Neural cell (in vitro differentiated cells): Measurements from ENCODE around the gene GLDC. TPM values are rescaled to one million over a fixed set of nuclear protein-coding genes. Genes with fewer than 3 reads are reported as not detected.

ENCODE experiments used
- H2AFZ ChIP-seq: fragments of 200-600, 300-800 bp; sonication (generic), shearing (Covaris generic); 2 replicates; pipeline ENCODE4 v1.6.0; 2014; ENCODE audit warnings: low read depth, mild to moderate bottlenecking, antibody characterized with exemption, low read length, moderate library complexity
- H3F3A ChIP-seq: fragments of 200-600 bp; shearing (Covaris generic); 2 replicates; pipeline ENCODE4 v1.6.1; 2016; ENCODE audit warnings: mild to moderate bottlenecking, moderate library complexity, mixed read lengths, antibody characterized with exemption, low read length; ENCODE audit not compliant: insufficient read depth, poor library complexity, severe bottlenecking
- H3K27ac ChIP-seq: fragments of 200-600, 300-800 bp; sonication (generic), shearing (Covaris generic); 2 replicates; pipeline ENCODE4 v1.5.1; 2014; ENCODE audit warnings: mild to moderate bottlenecking, low read length, moderate library complexity
- H3K27me3 ChIP-seq: fragments of 300-800, 200-600 bp; sonication (generic), shearing (Covaris generic); 2 replicates; pipeline ENCODE4 v1.6.0; 2014; ENCODE audit warnings: mild to moderate bottlenecking, low read depth, low read length, moderate library complexity; ENCODE audit not compliant: insufficient read depth
- H3K36me3 ChIP-seq: fragments of 300-800, 200-600 bp; sonication (generic), shearing (Covaris generic); 2 replicates; pipeline ENCODE4 v1.5.1; 2014; ENCODE audit warnings: mild to moderate bottlenecking, antibody characterized with exemption, low read length, moderate library complexity; ENCODE audit not compliant: insufficient read depth
- H3K4me2 ChIP-seq: fragments of 300-800, 200-600 bp; sonication (generic), shearing (Covaris generic); 2 replicates; pipeline ENCODE4 v1.6.0; 2014; ENCODE audit warnings: mild to moderate bottlenecking, low read length
- H3K4me3 ChIP-seq: fragments of 300-800, 200-600 bp; sonication (generic), shearing (Covaris generic); 2 replicates; pipeline ENCODE4 v1.5.1; 2014; ENCODE audit warnings: mild to moderate bottlenecking, low read length, moderate library complexity
- H3K79me2 ChIP-seq: fragments of 200-600 bp; shearing (Covaris generic); replicated peaks from 2 replicates; pipeline ENCODE4 v1.6.0; 2014; ENCODE audit warnings: mild to moderate bottlenecking, low read length, moderate library complexity; ENCODE audit not compliant: insufficient read depth
- H3K9ac ChIP-seq: fragments of 300-800, 200-600 bp; sonication (generic), shearing (Covaris generic); 2 replicates; pipeline ENCODE4 v1.6.1; 2016; ENCODE audit warnings: mild to moderate bottlenecking, low read length, mixed read lengths
- H3K9me2 ChIP-seq: fragments of 200-600 bp; shearing (Covaris generic); 2 replicates; pipeline ENCODE4 v1.6.1; 2016; ENCODE audit warnings: mild to moderate bottlenecking, low read length, mixed read lengths; ENCODE audit not compliant: insufficient read depth
- H3K9me3 ChIP-seq: fragments of 200-600, 300-800 bp; sonication (generic), shearing (Covaris generic); 2 replicates; pipeline ENCODE4 v1.6.1; 2016; ENCODE audit warnings: mild to moderate bottlenecking, mixed run types, low read length, moderate library complexity, mixed read lengths
- H4K20me1 ChIP-seq: fragments of 200-600 bp; shearing (Covaris generic); 2 replicates; pipeline ENCODE4 v1.6.1; 2016; ENCODE audit warnings: mild to moderate bottlenecking, mixed run types; ENCODE audit not compliant: insufficient read depth
- CTCF ChIP-seq: fragments of 450-650 bp; IDR thresholded peaks from 2 replicates; pipeline ENCODE4 v1.5.1; 2014; ENCODE audit warnings: antibody characterized with exemption, mild to moderate bottlenecking, moderate library complexity; ENCODE audit not compliant: poor library complexity, severe bottlenecking
- EP300 ChIP-seq: fragments of 450-650 bp; conservative IDR thresholded peaks from 2 replicates; pipeline ENCODE4 v1.6.1; 2014; ENCODE audit warnings: antibody characterized with exemption, mild to moderate bottlenecking, moderate library complexity; ENCODE audit not compliant: poor library complexity, severe bottlenecking
- EZH2 ChIP-seq: fragments of 200-600, 300-800 bp; shearing (Covaris generic), sonication (generic); IDR thresholded peaks from 2 replicates; pipeline ENCODE4 v1.6.1; 2014; ENCODE audit warnings: antibody characterized with exemption, low read length, borderline replicate concordance, mild to moderate bottlenecking; ENCODE audit not compliant: insufficient read depth, poor library complexity, severe bottlenecking
- MXI1 ChIP-seq: fragments of 450-650 bp; conservative IDR thresholded peaks from 2 replicates; pipeline ENCODE4 v1.6.1; 2014; ENCODE audit warnings: antibody characterized with exemption, mild to moderate bottlenecking; ENCODE audit not compliant: poor library complexity, severe bottlenecking
- POLR2AphosphoS5 ChIP-seq: IDR thresholded peaks from 2 replicates; pipeline ENCODE4 v1.6.1; 2012
- RAD21 ChIP-seq: fragments of 450-650 bp; conservative IDR thresholded peaks from 2 replicates; pipeline ENCODE4 v1.6.1; 2014; ENCODE audit warnings: antibody characterized with exemption, mild to moderate bottlenecking, moderate library complexity
- SMC3 ChIP-seq: fragments of 450-650 bp; conservative IDR thresholded peaks from 2 replicates; pipeline ENCODE4 v1.6.1; 2014; ENCODE audit warnings: antibody characterized with exemption, mild to moderate bottlenecking, moderate library complexity; ENCODE audit not compliant: poor library complexity
- TAF1 ChIP-seq: IDR thresholded peaks from 2 replicates; pipeline ENCODE4 v1.6.1; 2012; ENCODE audit warnings: low read depth
- polyA plus RNA-seq: library from polyadenylated mRNA; depleted of rRNA; stranded (reverse); fragments of >200 nt; gene quantifications from 2 replicates; pipeline ENCODE4 v1.2.3, GENCODE V29; 2014
- TF ChIP-seq, protein P1 (sequence below): IDR thresholded peaks from 2 replicates; pipeline ENCODE4 v1.6.1; 2012; ENCODE audit warnings: borderline replicate concordance

The GLDC gene
- polyA plus RNA-seq, 1 donor from 2014 or later: 11.4 TPM

DNA sequence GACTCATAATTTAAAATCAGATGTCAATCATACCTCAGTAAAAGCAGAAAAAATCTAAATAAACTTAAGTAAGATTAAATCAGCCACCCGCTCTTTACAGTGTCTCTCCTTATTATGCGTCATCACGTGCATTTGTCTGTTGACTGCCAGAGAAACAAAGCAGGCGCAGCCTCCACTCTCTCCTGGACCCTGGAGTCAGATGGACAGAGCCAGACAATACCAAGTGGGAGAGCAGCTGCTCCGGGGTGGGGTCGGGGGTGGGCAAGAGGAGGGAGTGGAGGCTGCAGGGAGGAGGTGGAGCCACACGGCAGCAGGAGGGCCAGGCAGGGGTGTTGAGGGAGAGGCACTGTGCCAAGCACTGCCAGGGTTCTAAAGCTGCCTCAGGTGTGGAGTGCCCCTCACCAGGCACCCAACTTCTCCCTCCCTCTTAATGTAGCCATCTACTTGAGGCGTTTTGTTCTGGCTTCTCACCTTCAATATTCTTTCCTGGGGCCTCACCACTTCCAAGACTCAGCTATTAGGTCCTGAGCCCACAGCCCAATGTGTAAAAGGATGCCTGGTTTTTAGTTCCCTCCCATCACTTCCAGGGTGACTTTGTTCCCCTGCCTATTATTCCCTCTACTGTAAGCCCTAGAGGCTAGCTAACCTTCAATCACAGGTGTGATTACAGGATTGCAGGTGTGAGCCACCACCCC, 96.3 kb downstream of the GLDC start:
- H3K27ac ChIP-seq: peak overlapping the region; percentile 49
- H2AFZ ChIP-seq: peak overlapping the region; percentile 65
- H3K9ac ChIP-seq: no peak overlapping the region
- H3F3A ChIP-seq: no peaks in the 10 kb centered on the region
- H3K36me3 ChIP-seq: no peaks in the 10 kb centered on the region
- no peaks in the 10 kb centered on the region for H3K9me2 ChIP-seq
- H3K9me3 ChIP-seq: no peaks in the 10 kb centered on the region
- no peaks in the 10 kb centered on the region for H4K20me1 ChIP-seq
- no peak overlapping the region for H3K4me3 ChIP-seq
- no peak overlapping the region for H3K4me2 ChIP-seq
- TF ChIP-seq POLR2AphosphoS5: no peak
- no peak for TF ChIP-seq CTCF
- no peak for TF ChIP-seq EP300
- TF ChIP-seq, protein P1, sequence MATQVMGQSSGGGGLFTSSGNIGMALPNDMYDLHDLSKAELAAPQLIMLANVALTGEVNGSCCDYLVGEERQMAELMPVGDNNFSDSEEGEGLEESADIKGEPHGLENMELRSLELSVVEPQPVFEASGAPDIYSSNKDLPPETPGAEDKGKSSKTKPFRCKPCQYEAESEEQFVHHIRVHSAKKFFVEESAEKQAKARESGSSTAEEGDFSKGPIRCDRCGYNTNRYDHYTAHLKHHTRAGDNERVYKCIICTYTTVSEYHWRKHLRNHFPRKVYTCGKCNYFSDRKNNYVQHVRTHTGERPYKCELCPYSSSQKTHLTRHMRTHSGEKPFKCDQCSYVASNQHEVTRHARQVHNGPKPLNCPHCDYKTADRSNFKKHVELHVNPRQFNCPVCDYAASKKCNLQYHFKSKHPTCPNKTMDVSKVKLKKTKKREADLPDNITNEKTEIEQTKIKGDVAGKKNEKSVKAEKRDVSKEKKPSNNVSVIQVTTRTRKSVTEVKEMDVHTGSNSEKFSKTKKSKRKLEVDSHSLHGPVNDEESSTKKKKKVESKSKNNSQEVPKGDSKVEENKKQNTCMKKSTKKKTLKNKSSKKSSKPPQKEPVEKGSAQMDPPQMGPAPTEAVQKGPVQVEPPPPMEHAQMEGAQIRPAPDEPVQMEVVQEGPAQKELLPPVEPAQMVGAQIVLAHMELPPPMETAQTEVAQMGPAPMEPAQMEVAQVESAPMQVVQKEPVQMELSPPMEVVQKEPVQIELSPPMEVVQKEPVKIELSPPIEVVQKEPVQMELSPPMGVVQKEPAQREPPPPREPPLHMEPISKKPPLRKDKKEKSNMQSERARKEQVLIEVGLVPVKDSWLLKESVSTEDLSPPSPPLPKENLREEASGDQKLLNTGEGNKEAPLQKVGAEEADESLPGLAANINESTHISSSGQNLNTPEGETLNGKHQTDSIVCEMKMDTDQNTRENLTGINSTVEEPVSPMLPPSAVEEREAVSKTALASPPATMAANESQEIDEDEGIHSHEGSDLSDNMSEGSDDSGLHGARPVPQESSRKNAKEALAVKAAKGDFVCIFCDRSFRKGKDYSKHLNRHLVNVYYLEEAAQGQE: no peak
- TF ChIP-seq RAD21: no peak
- TF ChIP-seq SMC3: no peak
- TF ChIP-seq TAF1: no peak
- no peak for TF ChIP-seq MXI1
- TF ChIP-seq EZH2: no peak
- H3K79me2 ChIP-seq: no peaks in the 10 kb centered on the region
- no peaks in the 10 kb centered on the region for H3K27me3 ChIP-seq

DNA sequence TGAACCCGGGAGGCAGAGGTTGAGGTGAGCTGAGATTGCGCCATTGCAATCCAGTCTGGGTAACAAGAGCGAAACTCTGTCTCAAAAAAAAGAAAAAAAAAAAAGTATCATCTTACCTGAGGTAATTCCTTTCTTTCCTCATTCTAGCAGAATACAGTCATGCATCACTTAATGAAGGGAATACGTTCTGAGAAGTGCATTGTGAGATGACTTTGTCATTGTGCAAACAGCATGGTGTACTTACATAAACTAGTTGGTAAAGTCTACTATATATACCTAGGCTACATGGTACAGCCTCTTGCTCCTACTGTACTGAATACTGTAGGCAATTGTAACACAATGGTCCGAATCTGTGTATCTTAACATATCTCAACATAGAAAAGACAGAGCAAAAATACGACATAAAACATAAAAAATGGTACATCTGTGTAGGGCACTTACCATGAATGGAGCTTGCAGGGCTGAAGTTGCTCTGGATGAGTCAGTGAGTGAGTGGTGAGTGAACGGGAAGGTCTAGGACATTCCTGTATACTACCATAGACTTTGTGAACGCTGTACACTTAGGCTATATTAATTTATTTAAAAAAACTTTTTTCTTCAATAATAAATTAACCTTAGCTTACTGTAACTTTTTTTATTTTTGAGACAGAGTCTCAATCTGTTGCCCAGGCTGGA, 100.4 kb downstream of the GLDC start:
- no peak overlapping the region for H2AFZ ChIP-seq

More for the DNA sequence above, 100.4 kb downstream of the GLDC start:
- Histone ChIP-seq H3K4me2 (no peak overlapping the region), H3K4me3 (no peak overlapping the region), H3K27ac (no peak overlapping the region), H3K9me3 (no peaks in the 10 kb centered on the region), H3K79me2 (no peaks in the 10 kb centered on the region), H3K9me2 (no peaks in the 10 kb centered on the region), H3K27me3 (no peaks in the 10 kb centered on the region), H3F3A (no peaks in the 10 kb centered on the region), H3K9ac (no peak overlapping the region), H3K36me3 (no peaks in the 10 kb centered on the region), H4K20me1 (no peaks in the 10 kb centered on the region)
- TF ChIP-seq MXI1 (no peak), CTCF (no peak), EP300 (no peak), RAD21 (no peak), EZH2 (no peak), SMC3 (no peak), POLR2AphosphoS5 (no peak), TAF1 (no peak)
- TF ChIP-seq, protein P1: no peak
